CD4-positive, alpha-beta T cell treated with Interleukin-17A for 1 hour (primary cell): ENCODE measurements around the gene SYCP2L.

Source experiments
- DNase-seq: peaks from one replicate; pipeline ENCODE4 v3.0.0-alpha.2; 2020

Gene SYCP2L

GRCh38 chr6:11011787-11012234 is 125.0 kb downstream of the SYCP2L start:
- DNase-seq: no peak

DNA sequence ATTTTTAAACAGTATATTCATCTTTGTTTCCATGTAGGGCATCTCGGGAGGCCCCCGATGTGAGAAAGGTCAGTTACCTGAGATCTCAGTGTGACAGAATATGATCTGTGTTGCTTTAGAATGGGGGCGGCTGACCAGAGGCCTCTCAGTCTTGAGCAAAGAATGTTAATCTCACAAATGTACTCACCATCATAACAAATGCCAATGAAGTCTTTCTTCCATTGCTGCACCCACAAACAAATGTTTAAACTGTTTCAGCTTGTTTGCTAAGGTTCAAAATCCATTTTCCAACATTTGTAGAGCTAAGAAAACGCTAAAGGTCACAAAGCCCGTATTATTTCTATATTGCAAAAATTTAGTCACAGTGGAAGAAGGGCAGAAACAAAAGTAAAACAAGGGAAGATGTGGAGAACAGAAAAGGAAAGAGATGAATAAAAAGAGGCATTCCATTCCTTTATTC is 125.5 kb downstream of the SYCP2L start:
- no peak for DNase-seq

- no peak for DNase-seq
Measured at GRCh38 chr6:11012976-11013720, 126.3 kb downstream of the SYCP2L start.

- no peak for DNase-seq
Measured at GRCh38 chr6:11013721-11014070, 126.8 kb downstream of the SYCP2L start.

DNA sequence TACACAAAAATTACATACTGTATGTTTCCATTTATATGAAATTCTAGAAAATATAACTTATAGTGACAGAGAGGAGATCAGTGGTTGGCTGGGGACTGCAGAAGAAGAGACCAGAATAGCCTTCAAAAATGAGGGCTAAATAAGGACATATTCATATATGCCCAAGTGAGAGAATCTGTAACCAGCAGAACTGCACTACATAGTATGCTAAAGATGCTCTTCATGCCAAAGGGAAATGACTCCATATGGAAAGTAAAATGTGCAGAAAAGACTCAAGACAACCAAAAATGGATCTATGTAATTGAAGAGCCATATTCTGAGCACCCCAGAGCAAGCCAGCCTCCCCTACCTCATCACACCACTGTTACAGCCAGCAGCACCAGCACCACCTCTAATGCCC is 128.2 kb downstream of the SYCP2L start:
- DNase-seq: no peak

DNA sequence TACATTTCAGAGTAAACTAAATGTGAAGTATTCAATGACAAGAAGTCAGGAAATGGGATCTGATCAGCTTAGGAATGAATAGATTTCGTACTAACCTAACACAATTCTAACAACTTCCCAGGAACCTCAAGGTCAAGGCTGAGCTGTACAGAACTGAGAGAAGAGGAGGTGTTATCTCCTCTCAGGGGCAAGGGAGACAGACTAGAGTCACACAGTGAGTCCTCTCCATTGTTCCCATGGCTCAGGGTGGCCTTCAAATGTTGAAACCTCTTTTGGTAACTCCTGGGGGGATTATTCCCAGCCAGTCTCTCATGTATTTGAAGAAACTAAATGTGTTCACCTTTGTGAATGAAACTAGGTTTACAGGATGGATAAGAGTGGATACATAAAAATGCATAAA is 129.6 kb downstream of the SYCP2L start:
- no peak for DNase-seq

DNA sequence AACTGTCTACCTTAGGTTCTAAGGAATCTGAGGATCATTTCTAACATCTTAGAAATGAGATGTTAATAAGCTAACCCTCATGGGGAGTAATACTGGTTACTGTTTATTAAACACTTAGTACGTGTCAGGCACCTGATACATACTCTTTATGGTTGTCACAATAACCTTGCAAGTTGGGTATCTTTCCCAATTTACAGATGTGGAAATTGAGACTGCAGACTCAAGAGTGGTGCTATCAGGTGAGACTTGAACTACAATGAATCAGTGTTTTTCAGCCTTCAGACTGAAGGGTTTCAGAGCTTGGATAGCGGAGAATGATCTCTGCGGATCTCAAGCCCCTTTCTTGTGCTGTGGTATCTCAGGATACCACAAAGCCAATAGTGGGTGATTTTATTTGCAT is 130.2 kb downstream of the SYCP2L start:
- DNase-seq: no peak

DNA sequence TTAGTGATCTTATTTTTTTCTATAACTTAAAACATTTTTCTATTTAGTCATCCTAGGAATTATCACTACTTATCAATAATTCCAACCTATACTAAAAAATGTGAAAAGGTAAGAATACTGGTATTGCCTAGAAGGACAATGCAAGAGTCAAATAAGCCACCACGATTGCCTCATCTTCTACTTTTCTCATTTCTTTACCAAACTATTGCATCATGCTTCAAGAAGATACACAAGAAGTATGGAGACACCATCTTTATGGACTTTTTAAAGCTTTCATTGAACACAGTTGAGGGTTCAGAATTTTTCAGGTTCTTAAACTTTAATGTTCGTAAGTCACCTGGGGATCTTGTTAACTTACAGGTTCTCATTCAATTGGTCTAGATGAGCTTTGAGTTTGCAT is 131.4 kb downstream of the SYCP2L start:
- no peak for DNase-seq

DNA sequence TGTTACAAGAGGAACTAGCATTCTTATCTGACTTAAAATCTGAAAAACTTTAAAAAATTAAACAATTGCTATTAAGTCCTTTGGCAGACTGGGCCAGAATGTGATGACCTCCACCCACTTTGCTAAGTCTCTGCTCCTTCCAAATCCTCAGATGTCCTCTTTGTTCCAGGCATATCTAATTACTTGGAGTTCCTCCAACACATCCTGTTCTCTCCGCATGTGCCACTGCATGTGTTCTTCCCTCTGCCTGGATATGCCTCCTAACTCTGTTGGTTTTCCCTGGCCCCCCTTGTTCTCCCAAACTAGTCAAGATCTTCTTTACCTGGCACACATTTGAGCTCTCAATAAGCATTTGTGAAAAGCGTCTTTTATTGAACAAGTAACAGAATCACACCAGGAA is 134.2 kb downstream of the SYCP2L start:
- DNase-seq: no peak

DNA sequence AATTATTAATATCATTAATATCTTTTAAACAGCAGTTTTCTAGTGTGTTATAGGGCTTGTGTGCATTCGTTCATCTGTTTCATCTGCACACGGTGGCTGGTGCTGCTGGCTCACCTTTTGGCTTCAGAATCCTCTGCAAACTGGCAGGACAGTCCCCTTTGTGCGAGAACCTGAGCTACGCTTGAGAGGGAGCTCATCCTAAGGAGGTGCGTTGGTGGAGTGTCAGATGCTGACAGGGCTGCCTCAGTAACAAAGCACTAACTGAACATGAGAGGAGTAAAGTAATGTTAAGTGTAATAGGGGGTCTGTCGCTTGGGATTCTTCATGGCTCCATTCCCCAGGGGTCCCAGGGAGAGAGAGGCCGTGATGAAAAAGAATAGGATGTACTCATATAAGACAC is 134.9 kb downstream of the SYCP2L start:
- no peak for DNase-seq

GRCh38 chr6:11023032-11023431 is 136.2 kb downstream of the SYCP2L start:
- DNase-seq: no peak
